NCI-H1694 (cell line): ENCODE data around the gene GZMA.

Source experiments
- DNase-seq: peaks from one replicate; lab custom pipeline; 2025; lab: John Stamatoyannopoulos, UW

Gene GZMA

DNA sequence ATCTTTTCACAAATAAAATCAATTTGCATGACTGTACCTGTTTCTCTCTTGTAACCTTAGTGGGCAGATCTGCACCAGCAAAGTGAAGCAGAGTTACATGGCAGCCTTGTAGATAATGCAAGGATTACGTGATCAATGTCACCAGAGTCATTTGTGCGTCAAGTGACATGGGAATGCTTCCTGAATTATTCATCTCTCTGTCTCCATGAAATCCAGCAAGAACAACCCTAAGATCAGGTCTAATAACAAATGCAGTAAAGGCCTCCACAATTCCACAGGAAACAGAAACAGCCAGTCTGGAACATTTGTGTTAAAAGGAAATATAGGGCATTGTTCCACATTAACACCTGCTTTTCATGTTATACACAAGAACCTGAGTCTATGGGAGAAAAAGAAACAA, 7.8 kb downstream of the GZMA start:
- no peak for DNase-seq

DNA sequence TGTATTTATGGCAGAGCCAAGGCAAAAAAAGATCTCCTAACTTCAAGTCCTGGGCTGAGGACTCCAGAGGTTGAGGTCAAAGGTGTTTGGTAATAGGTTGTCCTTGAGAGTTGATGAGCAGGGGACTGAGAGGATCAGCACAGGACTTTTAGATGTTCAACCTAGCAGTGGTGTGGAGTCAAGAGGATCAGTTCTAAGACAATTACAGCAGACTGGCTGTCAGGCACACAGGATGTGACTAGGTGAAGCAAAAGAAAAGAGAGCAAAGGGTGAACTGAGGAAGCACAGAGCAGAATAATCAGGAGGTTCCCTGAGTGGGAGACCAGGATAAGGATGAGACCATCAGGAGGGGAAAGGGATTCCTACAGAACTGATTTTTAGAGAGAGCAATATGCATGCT, 10.9 kb downstream of the GZMA start:
- no peak for DNase-seq

- DNase-seq: no peak
Observed at GRCh38 chr5:55114061-55114460, 11.6 kb downstream of the GZMA start.

- DNase-seq: no peak
Observed at GRCh38 chr5:55123365-55123764, 20.9 kb downstream of the GZMA start.

DNA sequence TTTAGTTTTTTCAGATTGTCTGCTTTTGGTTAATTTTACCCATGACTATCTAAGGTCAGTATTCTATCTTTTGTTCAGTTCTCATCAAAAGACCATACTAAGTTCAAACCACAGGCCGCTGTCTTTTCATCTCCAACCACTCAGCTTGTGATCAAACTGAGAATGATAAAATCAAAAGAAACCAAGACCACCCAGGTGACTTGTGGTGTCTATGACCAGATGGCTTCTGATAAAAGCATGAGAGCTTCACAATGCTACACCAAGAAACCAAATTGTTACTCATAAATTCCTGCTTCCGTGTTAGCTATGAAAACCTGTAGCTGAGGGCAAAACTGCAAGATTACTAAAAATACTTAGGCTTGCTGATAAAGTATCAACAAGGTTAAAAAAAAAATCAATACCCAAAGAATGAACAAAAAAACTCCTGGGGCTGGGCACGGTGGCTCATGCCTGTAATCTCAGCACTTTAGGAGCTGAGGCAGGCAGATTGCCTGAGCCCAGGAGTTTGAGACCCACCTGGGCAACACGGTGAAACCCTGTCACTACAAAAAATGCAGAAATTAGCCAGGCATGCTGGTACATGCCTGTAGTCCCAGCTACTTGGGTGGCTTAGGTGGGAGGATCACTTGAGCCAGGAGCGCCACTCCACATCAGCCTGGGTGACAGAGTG, 31.7 kb downstream of the GZMA start:
- no peak for DNase-seq

DNA sequence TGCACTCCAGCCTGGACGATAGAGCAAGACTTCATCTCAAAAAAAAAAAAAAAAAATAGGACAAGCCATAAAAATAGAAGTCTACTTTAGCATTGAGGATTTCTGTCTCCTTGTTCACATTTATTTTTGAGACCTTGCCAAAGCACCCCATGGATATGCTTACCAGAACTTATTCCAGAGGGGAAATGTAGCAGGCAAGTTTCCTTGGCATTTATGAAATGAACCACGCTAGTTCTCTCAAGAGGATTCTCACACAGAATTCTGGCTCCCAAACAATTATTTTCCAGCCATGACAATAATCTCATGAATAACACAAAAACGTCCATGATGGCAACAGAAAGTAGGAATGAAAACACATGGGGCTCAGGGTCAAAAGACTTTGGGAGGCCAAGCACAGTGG, 34.1 kb downstream of the GZMA start:
- DNase-seq: no peak

- no peak for DNase-seq
Observed at GRCh38 chr5:55140908-55141665, 38.6 kb downstream of the GZMA start.

GRCh38 chr5:55141945-55142690, 39.7 kb downstream of the GZMA start:
- no peak for DNase-seq

GRCh38 chr5:55143624-55144023, 41.2 kb downstream of the GZMA start:
- no peak for DNase-seq

- no peak for DNase-seq
Observed at GRCh38 chr5:55146080-55146479, 43.6 kb downstream of the GZMA start.

DNA sequence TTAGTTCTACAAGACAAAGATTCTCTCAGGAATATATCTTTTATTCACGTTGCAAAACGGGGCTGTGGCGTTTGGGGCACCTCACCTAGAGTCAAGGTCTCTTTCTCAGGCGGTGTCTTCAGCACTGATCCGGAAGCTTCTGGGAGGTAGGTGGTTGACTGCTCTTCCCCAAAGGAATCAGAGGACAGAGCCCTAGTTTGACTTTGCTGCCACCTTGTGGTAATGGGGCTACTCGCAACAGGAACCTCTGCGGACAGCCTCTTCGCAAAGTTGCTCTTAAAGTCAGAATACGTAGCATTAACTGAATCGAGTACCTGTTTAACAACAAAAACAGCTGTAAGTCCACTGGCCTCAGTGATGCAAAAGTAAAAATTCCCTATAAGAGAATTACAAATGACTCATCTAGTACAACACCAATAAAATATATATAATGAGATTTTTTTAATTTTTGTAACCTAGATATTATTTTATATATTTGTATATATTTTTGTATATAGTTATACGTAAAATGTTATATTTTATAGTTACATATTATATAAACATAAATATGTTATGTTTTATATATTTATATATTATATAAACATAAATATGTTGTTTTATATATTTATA, 44.2 kb downstream of the GZMA start:
- DNase-seq: peak; percentile 92

GRCh38 chr5:55149308-55149795, 46.9 kb downstream of the GZMA start:
- DNase-seq: no peak

DNA sequence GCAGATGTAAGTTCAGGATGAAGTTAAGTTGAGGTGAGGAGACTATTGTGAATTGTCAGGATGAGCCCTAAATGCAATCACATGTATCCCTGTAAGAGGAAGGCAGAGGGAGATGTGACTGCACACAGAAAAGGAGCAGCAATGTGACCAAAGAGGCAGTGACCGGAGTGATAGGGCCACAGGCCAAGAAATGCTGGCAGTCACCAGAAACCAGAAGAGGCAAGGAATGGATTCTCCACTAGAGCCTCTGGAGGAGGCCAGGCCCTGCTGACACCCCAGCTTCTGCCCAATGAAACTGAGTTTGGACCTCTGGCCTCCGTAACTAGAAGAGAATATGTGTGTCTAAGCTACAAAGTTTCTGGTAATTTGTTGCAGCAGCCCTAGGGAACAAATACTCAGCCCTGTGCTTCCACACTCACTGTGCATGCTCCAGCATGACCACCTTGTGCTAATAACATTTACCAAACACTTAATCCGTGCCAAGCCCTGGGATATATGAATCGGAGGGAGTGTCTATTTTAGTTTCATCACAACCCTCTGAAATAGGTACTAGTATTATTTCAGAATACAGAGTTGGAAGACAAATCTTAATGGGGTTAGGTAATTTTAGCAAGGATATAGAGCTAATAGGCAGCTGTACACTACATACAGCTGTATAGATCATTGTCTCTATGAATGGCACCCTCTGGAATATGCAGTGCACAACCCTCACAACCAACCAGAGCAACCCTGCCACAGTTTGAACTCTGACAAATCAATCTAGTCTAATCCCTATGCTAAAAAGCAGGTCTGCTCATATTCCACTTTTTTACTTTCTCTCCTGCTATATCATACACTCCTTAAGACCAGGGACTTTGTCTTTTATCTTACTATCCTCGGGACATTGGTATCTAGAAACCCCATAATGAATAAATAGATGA, 49.7 kb downstream of the GZMA start:
- no peak for DNase-seq

DNA sequence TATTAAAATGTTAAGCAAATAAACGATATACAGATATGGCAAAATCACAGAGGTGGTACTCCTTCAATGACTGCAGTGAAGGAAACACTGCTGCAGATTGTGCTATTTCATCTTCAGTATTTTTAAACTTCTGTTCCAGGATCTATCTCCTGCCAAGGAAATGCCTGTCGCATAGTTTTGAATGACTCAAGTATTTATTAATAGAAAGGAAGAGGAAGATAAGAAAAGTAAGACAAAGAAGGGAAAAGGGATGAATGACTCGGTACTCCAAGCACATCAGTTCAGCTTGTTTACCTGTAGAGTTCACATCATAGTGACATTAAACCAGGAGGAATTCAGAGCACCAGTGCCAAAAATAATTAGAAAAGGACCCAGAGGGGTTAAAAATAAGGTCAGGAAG, 52.4 kb downstream of the GZMA start:
- no peak for DNase-seq
